GM19324 (cell line): ENCODE data around the gene GLIS1.

Source experiments
- ATAC-seq: cut with Tn5 transposase; IDR thresholded peaks from one replicate; pipeline ENCODE4 v1.9.1; 2021; ENCODE audit warnings: mild to moderate bottlenecking, moderate library complexity; ENCODE audit not compliant: unreplicated experiment, low FRiP score

GLIS1 gene

GRCh38 chr1:53640701-53641075, 98.3 kb downstream of the GLIS1 start:
- ATAC-seq: no peak

GRCh38 chr1:53639996-53640700, 98.8 kb downstream of the GLIS1 start:
- no peak for ATAC-seq

- no peak for ATAC-seq
These were observed 99.7 kb downstream of the GLIS1 start for GRCh38 chr1:53639251-53639763.

- ATAC-seq: no peak
These were observed 100.5 kb downstream of the GLIS1 start for GRCh38 chr1:53638360-53639035.

GRCh38 chr1:53637511-53638359, 101.2 kb downstream of the GLIS1 start:
- no peak for ATAC-seq

GRCh38 chr1:53636621-53637171, 102.3 kb downstream of the GLIS1 start:
- no peak for ATAC-seq

GRCh38 chr1:53634571-53634979, 104.4 kb downstream of the GLIS1 start:
- ATAC-seq: no peak

GRCh38 chr1:53633073-53633704, 105.8 kb downstream of the GLIS1 start:
- no peak for ATAC-seq

GRCh38 chr1:53631622-53632310, 107.2 kb downstream of the GLIS1 start:
- ATAC-seq: no peak

- ATAC-seq: no peak
These were observed 109.8 kb downstream of the GLIS1 start for GRCh38 chr1:53629101-53629691.

- ATAC-seq: no peak
These were observed 110.5 kb downstream of the GLIS1 start for GRCh38 chr1:53628286-53628955.

GRCh38 chr1:53627666-53628065, 111.3 kb downstream of the GLIS1 start:
- ATAC-seq: no peak

- no peak for ATAC-seq
These were observed 111.9 kb downstream of the GLIS1 start for GRCh38 chr1:53627031-53627430.

GRCh38 chr1:53626616-53627015, 112.3 kb downstream of the GLIS1 start:
- ATAC-seq: no peak

GRCh38 chr1:53625766-53626520, 113.0 kb downstream of the GLIS1 start:
- no peak for ATAC-seq

GRCh38 chr1:53625049-53625448, 113.9 kb downstream of the GLIS1 start:
- ATAC-seq: no peak

- no peak for ATAC-seq
These were observed 116.4 kb downstream of the GLIS1 start for GRCh38 chr1:53622531-53622930.

GRCh38 chr1:53621144-53621543, 117.8 kb downstream of the GLIS1 start:
- no peak for ATAC-seq
